Measurements from ENCODE around the gene ST6GALNAC1. TPM values are rescaled to one million over a fixed set of nuclear protein-coding genes. Genes with fewer than 3 reads are reported as not detected.

ST6GALNAC1 gene
- total and polyA plus RNA-seq, 2 of the 13 experiments (the other 11 are each of a cell fraction or from before 2014, with no cell fraction given): not detected

- TF ChIP-seq PRDM15 (CRISPR knock-in tag; IDR thresholded peaks at IDR 0.05): no peak
- TF ChIP-seq ATM (IDR thresholded peaks at IDR 0.05; ENCODE audit: borderline replicate concordance): no peak
- TF ChIP-seq ZNF737 (CRISPR knock-in tag; IDR thresholded peaks at IDR 0.05; ENCODE audit: borderline replicate concordance): no peak
- TF ChIP-seq ZNF720 (CRISPR knock-in tag; IDR thresholded peaks at IDR 0.05): no peak
- TF ChIP-seq PITX1 (CRISPR knock-in tag; IDR thresholded peaks at IDR 0.05): no peak; the same call in 1 of the 2 replicates
- TF ChIP-seq FOXC1 (CRISPR knock-in tag; IDR thresholded peaks at IDR 0.05; ENCODE audit: borderline replicate concordance): 0 out of 2 replicates have a peak, but pooled peaks have one; percentile 14
- TF ChIP-seq FOXA3 (CRISPR knock-in tag; IDR thresholded peaks at IDR 0.05): 0 out of 2 replicates have a peak, but pooled peaks have one; percentile 13
- 0 out of 2 replicates have a peak, but pooled peaks have one; percentile 50 for TF ChIP-seq TMF1 (CRISPR knock-in tag; IDR thresholded peaks at IDR 0.05; ENCODE audit: low read depth)
- TF ChIP-seq SP1 (IDR thresholded peaks at IDR 0.05): no peak
- TF ChIP-seq SP1 (CRISPR knock-in tag; IDR thresholded peaks at IDR 0.05): no peak
- 0 out of 2 replicates have a peak, but pooled peaks have one; percentile 73 for TF ChIP-seq POGK (CRISPR knock-in tag; conservative IDR thresholded peaks at IDR 0.05)
- peak; percentile 76; the same call in 1 of the 2 replicates for TF ChIP-seq CSRNP1 (CRISPR knock-in tag; IDR thresholded peaks at IDR 0.05)
- no peak for TF ChIP-seq ZMYM2 (CRISPR knock-in tag; IDR thresholded peaks at IDR 0.05)
- TF ChIP-seq NFE2L2 (IDR thresholded peaks at IDR 0.05; ENCODE audit: low read length): no peak
- TF ChIP-seq TRIM24 (CRISPR knock-in tag; IDR thresholded peaks at IDR 0.05): no peak
- TF ChIP-seq ZNF142 (CRISPR knock-in tag; IDR thresholded peaks at IDR 0.05): no peak
These were observed 30.3 kb downstream of the ST6GALNAC1 start (continued) for GRCh38 chr17:76612977-76613851.

Data from HepG2 (cell line).